ENCODE results near the gene TRAM1L1.

- TF ChIP-seq CTCF (IDR thresholded peaks at IDR 0.05) (no peak), POLR2AphosphoS5 (IDR thresholded peaks at IDR 0.05) (no peak)
Observed at GRCh38 chr4:117063961-117064696, 21.2 kb downstream of the TRAM1L1 start.

Measured in stomach (tissue), 4 donors.